ENCODE data around the gene SLC43A3.
A peak's percentile ranks its signal among the peaks of the same experiment; 100 is the strongest.

SLC43A3 gene

GRCh38 chr11:57413681-57414080 lies 13.2 kb downstream of the SLC43A3 start:
- H3K36me3 ChIP-seq (replicated peaks; ENCODE audit: low read depth, low read length), result peaks cover 90% of the 10 kb centered on the region
- peak overlapping the region; percentile 14; the same call in 1 of the 2 replicates for H3K4me3 ChIP-seq (ENCODE audit: low read length)
- no peaks in the 10 kb centered on the region for H3K27me3 ChIP-seq (ENCODE audit: low read depth, low read length)
- H3K4me2 ChIP-seq (ENCODE audit: low read length), result peak overlapping the region; percentile 35
- no peak for TF ChIP-seq EZH2phosphoT487 (IDR thresholded peaks at IDR 0.05; ENCODE audit: low read depth)
- TF ChIP-seq CTCF (IDR thresholded peaks at IDR 0.05; ENCODE audit: low read depth, low read length), result no peak
- H3K27ac ChIP-seq (ENCODE audit: low read length), result peak overlapping the region; percentile 94
- H2AFZ ChIP-seq (ENCODE audit: low read depth, low read length), result no peak overlapping the region
- H3K79me2 ChIP-seq (ENCODE audit: low read length), result peaks cover 95% of the 10 kb centered on the region
- H4K20me1 ChIP-seq (ENCODE audit: insufficient read depth, low read length), result peaks cover 88% of the 10 kb centered on the region
- no peaks in the 10 kb centered on the region for H3K9me3 ChIP-seq (ENCODE audit: insufficient read depth, low read length)
- H3K9ac ChIP-seq (ENCODE audit: low read length), result no peak overlapping the region; the same call in 1 of the 2 replicates
- H3K4me1 ChIP-seq (ENCODE audit: low read length), result peaks cover 86% of the 10 kb centered on the region

GRCh38 chr11:57410287-57410686 lies 16.6 kb downstream of the SLC43A3 start:
- Histone ChIP-seq H4K20me1 (ENCODE audit: insufficient read depth, low read length) (peaks cover 64% of the 10 kb centered on the region), H3K27ac (ENCODE audit: low read length) (peak overlapping the region; percentile 94), H3K9me3 (ENCODE audit: insufficient read depth, low read length) (no peaks in the 10 kb centered on the region), H3K4me1 (ENCODE audit: low read length) (peaks cover 86% of the 10 kb centered on the region), H3K4me2 (ENCODE audit: low read length) (no peak overlapping the region), H3K79me2 (ENCODE audit: low read length) (peaks cover 79% of the 10 kb centered on the region), H3K27me3 (ENCODE audit: low read depth, low read length) (no peaks in the 10 kb centered on the region), H3K36me3 (replicated peaks; ENCODE audit: low read depth, low read length) (peaks cover 88% of the 10 kb centered on the region), H2AFZ (ENCODE audit: low read depth, low read length) (no peak overlapping the region), H3K9ac (ENCODE audit: low read length) (no peak overlapping the region), H3K4me3 (ENCODE audit: low read length) (no peak overlapping the region)
- TF ChIP-seq EZH2phosphoT487 (IDR thresholded peaks at IDR 0.05; ENCODE audit: low read depth) (no peak), CTCF (IDR thresholded peaks at IDR 0.05; ENCODE audit: low read depth, low read length) (no peak)

- Histone ChIP-seq H3K36me3 (replicated peaks; ENCODE audit: low read depth, low read length) (peaks cover 87% of the 10 kb centered on the region), H3K4me2 (ENCODE audit: low read length) (no peak overlapping the region), H3K9ac (ENCODE audit: low read length) (no peak overlapping the region)
These were observed 17.4 kb downstream of the SLC43A3 start for GRCh38 chr11:57409321-57410100.

More at GRCh38 chr11:57409321-57410100, 17.4 kb downstream of the SLC43A3 start:
- H2AFZ ChIP-seq (ENCODE audit: low read depth, low read length), result no peak overlapping the region
- peaks cover 56% of the 10 kb centered on the region for H4K20me1 ChIP-seq (ENCODE audit: insufficient read depth, low read length)
- TF ChIP-seq CTCF (IDR thresholded peaks at IDR 0.05; ENCODE audit: low read depth, low read length) (no peak), EZH2phosphoT487 (IDR thresholded peaks at IDR 0.05; ENCODE audit: low read depth) (no peak)
- no peak overlapping the region for H3K4me3 ChIP-seq (ENCODE audit: low read length)
- H3K27ac ChIP-seq (ENCODE audit: low read length), result peak overlapping the region; percentile 94
- H3K9me3 ChIP-seq (ENCODE audit: insufficient read depth, low read length), result no peaks in the 10 kb centered on the region
- no peaks in the 10 kb centered on the region for H3K27me3 ChIP-seq (ENCODE audit: low read depth, low read length)
- peaks cover 76% of the 10 kb centered on the region for H3K79me2 ChIP-seq (ENCODE audit: low read length)
- H3K4me1 ChIP-seq (ENCODE audit: low read length), result peaks cover 86% of the 10 kb centered on the region

Measured in OCI-LY3 (cell line).